Transverse colon (tissue), 4 donors: ENCODE measurements around the gene MIEF1. TPM values are rescaled to one million over a fixed set of nuclear protein-coding genes. Genes with fewer than 3 reads are reported as not detected.
A peak's percentile ranks its signal among the peaks of the same experiment; 100 is the strongest.

ENCODE experiments used
- DNase-seq: peaks from one replicate; pipeline ENCODE4 v3.0.0-alpha.2; 2019
- H3K27ac ChIP-seq, 4 donors: fragments of 200-600 bp; sonication (generic); 2 replicates each; pipeline ENCODE4 v1.5.1; 2016 to 2018; ENCODE audit warnings: inconsistent platforms in 4 of 4
- H3K27me3 ChIP-seq: fragments of 200-600 bp; sonication (generic); 2 replicates; pipeline ENCODE4 v1.5.1; 2017; ENCODE audit warnings: inconsistent platforms
- H3K36me3 ChIP-seq, 4 donors: fragments of 200-600 bp; sonication (generic); 2 replicates each; pipeline ENCODE4 v1.5.1; 2017 to 2019; ENCODE audit warnings: inconsistent platforms in 4 of 4
- H3K4me1 ChIP-seq, 4 donors: fragments of 200-600 bp; sonication (generic); 2 replicates each; pipeline ENCODE4 v1.5.1; 2017 to 2020; ENCODE audit warnings: inconsistent platforms in 4 of 4
- H3K4me3 ChIP-seq, 4 donors: fragments of 200-600 bp; sonication (generic); 1 replicate in 1 of 4; 2 replicates in 3 of 4; pipeline versions ENCODE4 v1.5.1 to v1.6.1; 2017 to 2019; ENCODE audit warnings: inconsistent platforms in 4 of 4
- H3K9me3 ChIP-seq, 2 donors: fragments of 200-600 bp; sonication (generic); 2 replicates each; pipeline ENCODE4 v1.5.1; 2017 to 2019; ENCODE audit warnings: inconsistent platforms in 2 of 2
- CTCF ChIP-seq, 5 experiments: fragments of 200-600 bp in 3 of 5; fragments of 450-650 bp in 2 of 5; sonication (generic) in 3 of 5; IDR thresholded peaks; 1 replicate in 2 of 5; 2 replicates in 3 of 5; pipeline ENCODE4 v1.5.1; 2016 to 2017; ENCODE audit warnings: antibody characterized with exemption in 5 of 5, inconsistent platforms in 3 of 5, mild to moderate bottlenecking in 2 of 5, moderate library complexity in 1 of 5
- EP300 ChIP-seq: sonication (generic); formaldehyde crosslinking; IDR thresholded peaks from one replicate; pipeline ENCODE4 v1.6.1; 2017; ENCODE audit warnings: antibody characterized with exemption, low read depth
- POLR2A ChIP-seq: fragments of 450-650 bp; IDR thresholded peaks from one replicate; pipeline ENCODE4 v1.6.1; 2016; ENCODE audit warnings: antibody characterized with exemption, mild to moderate bottlenecking, moderate library complexity
- POLR2AphosphoS5 ChIP-seq, 3 donors: sonication (generic); formaldehyde crosslinking; IDR thresholded peaks; one replicate each; pipeline ENCODE4 v1.6.1; 2016; ENCODE audit warnings: antibody characterized with exemption in 3 of 3
- WGBS, 2 donors: methylation state at CpG; one replicate each; pipeline ENCODE4 v1.1.5; 2018; ENCODE audit warnings: low coverage in 1 of 2; 5-methylcytosine and 5-hydroxymethylcytosine counted together
- in situ Hi-C, 4 donors: fragments of 200-750 bp; cut with MboI; loops; one replicate each; pipeline versions ENCODE4 v1.15.0 to v1.15.1; 2017; ENCODE audit warnings: low sequenced_read_pairs in 3 of 4, low pct_ligation_motif_present in 1 of 4, low pct_unique_long_range_greater_than_20kb in 1 of 4
- intact Hi-C: fragments of 100-400 bp; cut with DNase I; formaldehyde crosslinking; loops from one replicate; pipeline ENCODE4 v1.15.1; 2023; ENCODE audit warnings: low total_unique reads
- total RNA-seq, 4 donors: library from RNA; depleted of rRNA; stranded (reverse); fragments of >200 nt; gene quantifications; one replicate each; pipeline ENCODE4 v1.1.0, GENCODE V29; 2016

MIEF1 gene
- total RNA-seq, 4 donors from 2014 or later: 11.5 to 31.0 (median 25.6) TPM

GRCh38 chr22:39494471-39495120 is 7.5 kb upstream of the MIEF1 start:
- Histone ChIP-seq H3K36me3 (no peaks in the 10 kb centered on the region), H3K4me1 (peaks cover 0 to 14% (median 2%) of the 10 kb centered on the region in 4 donors), H3K9me3 (no peaks in the 10 kb centered on the region), H3K4me3 (no peak overlapping the region), H3K27ac (no peak overlapping the region), H3K27me3 (no peaks in the 10 kb centered on the region)
- TF ChIP-seq CTCF (IDR thresholded peaks at IDR 0.05): no peak
- no peak for TF ChIP-seq POLR2AphosphoS5 (IDR thresholded peaks at IDR 0.05)
- TF ChIP-seq EP300: no peak
- in situ Hi-C loops: loop anchor here in 1 of 4 donors (5.0 kb wide), 1 partner anchor 38 kb away; the partner anchor contains the start of gene RPS19BP1
- intact Hi-C loops: no loop called here
- 20 to 81% methylated on average over 1 to 10 of the region's 10 CpGs for WGBS, 2 donors
- DNase-seq: no peak

- peak; percentile 84 for DNase-seq
- Histone ChIP-seq H3K9me3 (no peaks in the 10 kb centered on the region), H3K36me3 (no peaks in the 10 kb centered on the region), H3K4me1 (peaks cover 2 to 11% (median 3%) of the 10 kb centered on the region in 4 donors), H3K27ac (peak overlapping the region; percentile 17 to 61 (median 31)), H3K4me3 (no peak overlapping the region), H3K27me3 (no peaks in the 10 kb centered on the region)
- WGBS, 2 donors: 41 to 70% methylated on average over 6 to 13 of the region's 13 CpGs
- TF ChIP-seq POLR2A (no peak), CTCF (IDR thresholded peaks at IDR 0.05) (peak; percentile 68 to 85 (median 81))
- in situ Hi-C loops (no loop called here), intact Hi-C loops (no loop called here)
Observed at GRCh38 chr22:39496131-39496838, 5.8 kb upstream of the MIEF1 start.

- H3K36me3 ChIP-seq: no peaks in the 10 kb centered on the region
- no peak overlapping the region for H3K4me3 ChIP-seq
- TF ChIP-seq POLR2A (no peak), POLR2AphosphoS5 (IDR thresholded peaks at IDR 0.05) (no peak), CTCF (IDR thresholded peaks at IDR 0.05) (no peak), EP300 (no peak)
- H3K27me3 ChIP-seq: no peaks in the 10 kb centered on the region
- no peak for DNase-seq
- WGBS, 2 donors: 91% methylated on average over 8 of the region's 8 CpGs; no CpG with 5 or more reads in 1 of the 2 donors
- no peak overlapping the region for H3K27ac ChIP-seq
- intact Hi-C loops: no loop called here
- H3K4me1 ChIP-seq: peaks cover 6 to 17% (median 9%) of the 10 kb centered on the region in 4 donors
- in situ Hi-C loops: no loop called here
- H3K9me3 ChIP-seq: no peaks in the 10 kb centered on the region
Observed at GRCh38 chr22:39497429-39497828, 4.7 kb upstream of the MIEF1 start.

GRCh38 chr22:39498368-39498767 is 3.7 kb upstream of the MIEF1 start:
- no peak overlapping the region for H3K27ac ChIP-seq
- intact Hi-C loops: no loop called here
- WGBS, 2 donors: 31% methylated on average over 2 of the region's 2 CpGs; no CpG with 5 or more reads in 1 of the 2 donors
- peaks cover 11 to 22% (median 14%) of the 10 kb centered on the region in 4 donors for H3K4me1 ChIP-seq
- in situ Hi-C loops: no loop called here
- no peak for TF ChIP-seq POLR2AphosphoS5 (IDR thresholded peaks at IDR 0.05)
- TF ChIP-seq POLR2A: no peak
- TF ChIP-seq EP300: no peak
- TF ChIP-seq CTCF (IDR thresholded peaks at IDR 0.05): no peak
- no peak overlapping the region for H3K4me3 ChIP-seq
- no peak for DNase-seq
- H3K9me3 ChIP-seq: no peaks in the 10 kb centered on the region
- no peaks in the 10 kb centered on the region for H3K27me3 ChIP-seq
- H3K36me3 ChIP-seq: no peaks in the 10 kb centered on the region
